Mesenchymal stem cell (in vitro differentiated cells and primary cell): ENCODE measurements around the gene ATP8B3.

Source experiments
- DNase-seq: peaks from one replicate; pipeline ENCODE4 v3.0.0-alpha.2; 2013
- H2AFZ ChIP-seq: one replicate; pipeline ENCODE4 v1.6.1; 2013; ENCODE audit warnings: low read depth, mild to moderate bottlenecking, control low read depth, inconsistent platforms, low read length, moderate library complexity
- H2AK5ac ChIP-seq: 2 replicates; pipeline ENCODE4 v1.6.1; 2013; ENCODE audit warnings: low read length, moderate library complexity, mild to moderate bottlenecking, inconsistent platforms; ENCODE audit not compliant: severe bottlenecking
- H2BK120ac ChIP-seq: one replicate; pipeline ENCODE4 v1.6.1; 2013; ENCODE audit warnings: low read depth, mild to moderate bottlenecking, inconsistent platforms, low read length, moderate library complexity
- H2BK12ac ChIP-seq, 2 experiments: one replicate each; pipeline ENCODE4 v1.6.1; 2013; ENCODE audit warnings: inconsistent platforms in 2 of 2, low read length in 2 of 2, mild to moderate bottlenecking in 2 of 2, moderate library complexity in 2 of 2, control low read depth in 1 of 2
- H2BK15ac ChIP-seq: one replicate; pipeline ENCODE4 v1.6.1; 2013; ENCODE audit warnings: mild to moderate bottlenecking, low read depth, inconsistent platforms; ENCODE audit not compliant: poor library complexity, severe bottlenecking
- H2BK5ac ChIP-seq: 2 replicates; pipeline ENCODE4 v1.6.1; 2013; ENCODE audit warnings: low read depth, mild to moderate bottlenecking, low read length, control low read depth, inconsistent platforms; ENCODE audit not compliant: poor library complexity, severe bottlenecking
- H3K14ac ChIP-seq, 2 experiments: one replicate each; pipeline ENCODE4 v1.6.1; 2013; ENCODE audit warnings: inconsistent platforms in 2 of 2, low read length in 2 of 2, control low read depth in 1 of 2, mild to moderate bottlenecking in 1 of 2, moderate library complexity in 1 of 2
- H3K18ac ChIP-seq, 2 experiments: one replicate each; pipeline ENCODE4 v1.6.1; 2013; ENCODE audit warnings: inconsistent platforms in 2 of 2, low read length in 2 of 2, control low read depth in 1 of 2, low read depth in 1 of 2, mild to moderate bottlenecking in 1 of 2
- H3K23ac ChIP-seq, 2 experiments: one replicate each; pipeline ENCODE4 v1.6.1; 2013; ENCODE audit warnings: inconsistent platforms in 2 of 2, low read length in 2 of 2, mild to moderate bottlenecking in 2 of 2, moderate library complexity in 2 of 2, control low read depth in 1 of 2
- H3K27ac ChIP-seq: 2 replicates; pipeline ENCODE4 v1.5.1; 2013; ENCODE audit warnings: mild to moderate bottlenecking, moderate library complexity, low read length, control low read depth, inconsistent platforms; ENCODE audit not compliant: poor library complexity, severe bottlenecking
- H3K27me3 ChIP-seq, 2 experiments: 2 replicates each; pipeline versions ENCODE4 v1.6.1 to v1.7.0; 2013; ENCODE audit warnings: low read length in 2 of 2, mild to moderate bottlenecking in 2 of 2, moderate library complexity in 2 of 2, control low read depth in 1 of 2, inconsistent platforms in 1 of 2; ENCODE audit not compliant: control insufficient read depth in 1 of 2, insufficient read depth in 1 of 2
- H3K36me3 ChIP-seq, 2 experiments: 2 replicates each; pipeline versions ENCODE4 v1.6.1 to v1.7.0; 2013; ENCODE audit warnings: low read length in 2 of 2, control low read depth in 1 of 2, inconsistent platforms in 1 of 2, low read depth in 1 of 2, mild to moderate bottlenecking in 1 of 2; ENCODE audit not compliant: insufficient read depth in 2 of 2, control insufficient read depth in 1 of 2
- H3K4ac ChIP-seq, 2 experiments: one replicate each; pipeline ENCODE4 v1.6.1; 2013; ENCODE audit warnings: inconsistent platforms in 2 of 2, low read length in 2 of 2, mild to moderate bottlenecking in 2 of 2, moderate library complexity in 2 of 2, control low read depth in 1 of 2, low read depth in 1 of 2
- H3K4me1 ChIP-seq: 2 replicates; pipeline ENCODE4 v1.6.1; 2013; ENCODE audit warnings: low read depth, low read length, control low read depth; ENCODE audit not compliant: control insufficient read depth, insufficient read depth
- H3K4me2 ChIP-seq: 2 replicates; pipeline ENCODE4 v1.6.1; 2013; ENCODE audit warnings: low read length, mild to moderate bottlenecking, inconsistent platforms; ENCODE audit not compliant: poor library complexity, severe bottlenecking
- H3K4me3 ChIP-seq, 2 experiments: 2 replicates each; pipeline versions ENCODE4 v1.5.1 to v1.7.0; 2013; ENCODE audit warnings: low read length in 2 of 2, mild to moderate bottlenecking in 2 of 2, control low read depth in 1 of 2, low read depth in 1 of 2; ENCODE audit not compliant: insufficient read depth in 1 of 2
- H3K79me1 ChIP-seq: replicated peaks from 2 replicates; pipeline ENCODE4 v1.6.1; 2013; ENCODE audit warnings: mild to moderate bottlenecking, control low read depth, low read length, inconsistent platforms; ENCODE audit not compliant: poor library complexity, severe bottlenecking
- H3K9ac ChIP-seq: 2 replicates; pipeline ENCODE4 v1.7.0; 2013; ENCODE audit warnings: mild to moderate bottlenecking, low read length, moderate library complexity
- H3K9me3 ChIP-seq: 2 replicates; pipeline ENCODE4 v1.7.0; 2013; ENCODE audit warnings: mild to moderate bottlenecking, low read length; ENCODE audit not compliant: control insufficient read depth
- H4K8ac ChIP-seq: one replicate; pipeline ENCODE4 v1.6.1; 2013; ENCODE audit warnings: inconsistent platforms, mild to moderate bottlenecking, low read length, moderate library complexity
- H4K91ac ChIP-seq: one replicate; pipeline ENCODE4 v1.6.1; 2013; ENCODE audit warnings: mild to moderate bottlenecking, low read length, inconsistent platforms
- WGBS: methylation state at CpG from one replicate; pipeline ENCODE4 v1.1.7; 2013; ENCODE audit warnings: mixed read lengths; 5-methylcytosine and 5-hydroxymethylcytosine counted together

Gene ATP8B3

GRCh38 chr19:1744822-1745563 is 67.1 kb downstream of the ATP8B3 start:
- no peak overlapping the region for H3K14ac ChIP-seq
- H3K18ac ChIP-seq, result peak overlapping the region in 1 of 2 experiments; percentile 2
- H3K4ac ChIP-seq, result no peak overlapping the region
- no peak overlapping the region for H4K8ac ChIP-seq
- no peak overlapping the region for H2AFZ ChIP-seq
- no peak overlapping the region for H2AK5ac ChIP-seq
- peaks cover 57 to 72% of the 10 kb centered on the region in 2 experiments for H3K27me3 ChIP-seq
- DNase-seq, result no peak
- no peak overlapping the region for H4K91ac ChIP-seq
- no peak overlapping the region for H2BK5ac ChIP-seq
- H3K4me1 ChIP-seq, result peaks cover 45% of the 10 kb centered on the region
- H3K4me2 ChIP-seq, result no peak overlapping the region
- no peak overlapping the region for H2BK12ac ChIP-seq
- H3K79me1 ChIP-seq, result no peaks in the 10 kb centered on the region
- H2BK120ac ChIP-seq, result no peak overlapping the region
- H3K36me3 ChIP-seq, result no peaks in the 10 kb centered on the region
- no peak overlapping the region for H3K9ac ChIP-seq
- peaks cover 6% of the 10 kb centered on the region for H3K9me3 ChIP-seq
- H3K27ac ChIP-seq, result no peak overlapping the region
- 35% methylated on average over 9 of the region's 19 CpGs for whole genome bisulfite sequencing
- H2BK15ac ChIP-seq, result no peak overlapping the region
- H3K23ac ChIP-seq, result no peak overlapping the region
- H3K4me3 ChIP-seq, result no peak overlapping the region

- WGBS, result 78% methylated on average over 10 of the region's 10 CpGs
- no peak overlapping the region for H4K91ac ChIP-seq
- no peak overlapping the region for H3K23ac ChIP-seq
- H3K18ac ChIP-seq, result no peak overlapping the region
- peaks cover 52 to 66% of the 10 kb centered on the region in 2 experiments for H3K27me3 ChIP-seq
- no peak overlapping the region for H4K8ac ChIP-seq
- no peak overlapping the region for H3K4ac ChIP-seq
- peaks cover 38% of the 10 kb centered on the region for H3K4me1 ChIP-seq
- H2AFZ ChIP-seq, result no peak overlapping the region
- H3K9ac ChIP-seq, result no peak overlapping the region
- no peak overlapping the region for H2BK5ac ChIP-seq
- no peak overlapping the region for H2AK5ac ChIP-seq
- H2BK15ac ChIP-seq, result no peak overlapping the region
- H3K4me2 ChIP-seq, result no peak overlapping the region
- H3K4me3 ChIP-seq, result no peak overlapping the region
- H2BK12ac ChIP-seq, result no peak overlapping the region
- H3K9me3 ChIP-seq, result peaks cover 8% of the 10 kb centered on the region
- H3K27ac ChIP-seq, result no peak overlapping the region
- H3K14ac ChIP-seq, result no peak overlapping the region
- DNase-seq, result no peak
- H3K79me1 ChIP-seq, result no peaks in the 10 kb centered on the region
- H2BK120ac ChIP-seq, result no peak overlapping the region
- no peaks in the 10 kb centered on the region for H3K36me3 ChIP-seq
These were observed 67.9 kb downstream of the ATP8B3 start for GRCh38 chr19:1744133-1744665.

GRCh38 chr19:1742989-1743696 is 68.9 kb downstream of the ATP8B3 start:
- no peak overlapping the region for H2AFZ ChIP-seq
- no peaks in the 10 kb centered on the region for H3K79me1 ChIP-seq
- H2BK120ac ChIP-seq, result no peak overlapping the region
- H3K9me3 ChIP-seq, result peaks cover 8% of the 10 kb centered on the region
- no peak overlapping the region for H2BK5ac ChIP-seq
- no peak overlapping the region for H3K9ac ChIP-seq
- H2AK5ac ChIP-seq, result no peak overlapping the region
- no peaks in the 10 kb centered on the region for H3K36me3 ChIP-seq
- H3K4me2 ChIP-seq, result no peak overlapping the region
- H3K27ac ChIP-seq, result no peak overlapping the region
- no peak overlapping the region for H2BK12ac ChIP-seq
- no peak overlapping the region for H3K14ac ChIP-seq
- H3K18ac ChIP-seq, result no peak overlapping the region
- H2BK15ac ChIP-seq, result no peak overlapping the region
- no peak overlapping the region for H3K23ac ChIP-seq
- 87% methylated on average over 34 of the region's 34 CpGs for WGBS
- H3K27me3 ChIP-seq, result peaks cover 44 to 63% of the 10 kb centered on the region in 2 experiments
- H3K4me3 ChIP-seq, result no peak overlapping the region
- peaks cover 28% of the 10 kb centered on the region for H3K4me1 ChIP-seq
- no peak overlapping the region for H3K4ac ChIP-seq
- no peak for DNase-seq
- H4K91ac ChIP-seq, result no peak overlapping the region
- no peak overlapping the region for H4K8ac ChIP-seq

GRCh38 chr19:1739960-1740629 is 72.0 kb downstream of the ATP8B3 start:
- Histone ChIP-seq H3K9me3 (peaks cover 8% of the 10 kb centered on the region), H3K4me1 (peaks cover 4% of the 10 kb centered on the region)
- WGBS, result 95% methylated on average over 10 of the region's 11 CpGs

More at GRCh38 chr19:1739960-1740629, 72.0 kb downstream of the ATP8B3 start:
- no peak overlapping the region for H2BK120ac ChIP-seq
- H3K4ac ChIP-seq, result no peak overlapping the region
- H2AFZ ChIP-seq, result no peak overlapping the region
- H2BK12ac ChIP-seq, result no peak overlapping the region
- H2BK5ac ChIP-seq, result no peak overlapping the region
- no peak overlapping the region for H3K4me2 ChIP-seq
- no peak overlapping the region for H3K14ac ChIP-seq
- H3K27me3 ChIP-seq, result peaks cover 35 to 68% of the 10 kb centered on the region in 2 experiments
- H4K8ac ChIP-seq, result no peak overlapping the region
- H2BK15ac ChIP-seq, result no peak overlapping the region
- H3K4me3 ChIP-seq, result no peak overlapping the region
- no peak overlapping the region for H3K9ac ChIP-seq
- H4K91ac ChIP-seq, result peak overlapping the region; percentile 27
- H3K18ac ChIP-seq, result no peak overlapping the region
- no peaks in the 10 kb centered on the region for H3K36me3 ChIP-seq
- no peak overlapping the region for H2AK5ac ChIP-seq
- H3K23ac ChIP-seq, result no peak overlapping the region
- DNase-seq, result no peak
- H3K79me1 ChIP-seq, result no peaks in the 10 kb centered on the region
- H3K27ac ChIP-seq, result no peak overlapping the region
